CD4-positive, alpha-beta memory T cell (primary cell): ENCODE results near the gene MND1. TPM values are rescaled to one million over a fixed set of nuclear protein-coding genes. Genes with fewer than 3 reads are reported as not detected.

Experiments used
- CTCF ChIA-PET: fragments of 350-600 bp; sonication (Branson Sonifier 250); formaldehyde crosslinking; loops from one replicate; lab custom pipeline; 2021; ENCODE audit warnings: inconsistent platforms; ENCODE audit not compliant: partially characterized antibody; lab: Charles Lee
- POLR2A ChIA-PET: fragments of 350-600 bp; sonication (Branson Sonifier 250); formaldehyde crosslinking; loops from one replicate; lab custom pipeline; 2021; ENCODE audit not compliant: partially characterized antibody; lab: Charles Lee
- DNase-seq, 5 donors: peaks; one replicate each; pipeline versions ENCODE4 v3.0.0 to v3.0.0-alpha.2; 2020 to 2022; ENCODE audit warnings: mixed read lengths in 1 of 5
- H3K27ac ChIP-seq: one replicate; pipeline ENCODE4 v1.7.0; 2013; ENCODE audit warnings: low read depth, low read length
- H3K27me3 ChIP-seq: 2 replicates; pipeline ENCODE4 v1.7.0; 2013; ENCODE audit warnings: mild to moderate bottlenecking, low read length, moderate library complexity; ENCODE audit not compliant: insufficient read depth
- H3K36me3 ChIP-seq: 2 replicates; pipeline ENCODE4 v1.7.0; 2013; ENCODE audit warnings: mild to moderate bottlenecking, low read length, moderate library complexity; ENCODE audit not compliant: insufficient read depth
- H3K4me1 ChIP-seq: 2 replicates; pipeline ENCODE4 v1.7.0; 2013; ENCODE audit warnings: mild to moderate bottlenecking, low read length, moderate library complexity; ENCODE audit not compliant: insufficient read depth
- H3K4me3 ChIP-seq, 2 donors: one replicate each; pipeline ENCODE4 v1.7.0; 2013; ENCODE audit warnings: low read length in 2 of 2, mild to moderate bottlenecking in 1 of 2
- H3K9me3 ChIP-seq, 2 donors: one replicate each; pipeline ENCODE4 v1.7.0; 2013; ENCODE audit warnings: low read length in 2 of 2, control low read depth in 1 of 2; ENCODE audit not compliant: control insufficient read depth in 1 of 2
- H3K27ac Mint-ChIP-seq, 7 donors: one replicate each; pipeline ENCODE4 v1.8.0; 2020 to 2021; ENCODE audit warnings: mixed read lengths in 7 of 7, mild to moderate bottlenecking in 6 of 7, inconsistent platforms in 3 of 7, moderate library complexity in 3 of 7
- H3K27me3 Mint-ChIP-seq, 2 donors: one replicate each; pipeline ENCODE4 v1.8.0; 2020 to 2021; ENCODE audit warnings: mixed read lengths in 2 of 2
- H3K36me3 Mint-ChIP-seq, 2 donors: one replicate each; pipeline ENCODE4 v1.8.0; 2020 to 2021; ENCODE audit warnings: mixed read lengths in 2 of 2, inconsistent platforms in 1 of 2, mild to moderate bottlenecking in 1 of 2
- H3K4me1 Mint-ChIP-seq, 4 donors: one replicate each; pipeline ENCODE4 v1.8.0; 2020 to 2021; ENCODE audit warnings: mixed read lengths in 4 of 4, mild to moderate bottlenecking in 1 of 4
- H3K4me3 Mint-ChIP-seq, 8 donors: one replicate each; pipeline ENCODE4 v1.8.0; 2020 to 2021; ENCODE audit warnings: mixed read lengths in 8 of 8, mild to moderate bottlenecking in 7 of 8, moderate library complexity in 6 of 8, inconsistent platforms in 3 of 8
- H3K9me3 Mint-ChIP-seq, 8 donors: one replicate each; pipeline ENCODE4 v1.8.0; 2020 to 2021; ENCODE audit warnings: mixed read lengths in 8 of 8, mild to moderate bottlenecking in 5 of 8, inconsistent platforms in 3 of 8, moderate library complexity in 1 of 8
- intact Hi-C: fragments of 100-400 bp; cut with micrococcal nuclease; formaldehyde crosslinking; loops from one replicate; pipeline ENCODE4 v1.15.1; 2023
- polyA plus RNA-seq, 2 donors: library from polyadenylated mRNA; unstranded; fragments of 300-500 nt; fragmentation: Illumina TruSeq; gene quantifications; one replicate each; pipeline ENCODE4 v1.2.3, GENCODE V29; 2021
- total RNA-seq, 2 experiments: library from RNA; stranded (reverse); gene quantifications; one replicate each; pipeline ENCODE4 v1.2.3, GENCODE V29; 2021

MND1 gene
- total and polyA plus RNA-seq, 4 experiments from 2014 or later, result 0.34 TPM; not detected in 3

DNA sequence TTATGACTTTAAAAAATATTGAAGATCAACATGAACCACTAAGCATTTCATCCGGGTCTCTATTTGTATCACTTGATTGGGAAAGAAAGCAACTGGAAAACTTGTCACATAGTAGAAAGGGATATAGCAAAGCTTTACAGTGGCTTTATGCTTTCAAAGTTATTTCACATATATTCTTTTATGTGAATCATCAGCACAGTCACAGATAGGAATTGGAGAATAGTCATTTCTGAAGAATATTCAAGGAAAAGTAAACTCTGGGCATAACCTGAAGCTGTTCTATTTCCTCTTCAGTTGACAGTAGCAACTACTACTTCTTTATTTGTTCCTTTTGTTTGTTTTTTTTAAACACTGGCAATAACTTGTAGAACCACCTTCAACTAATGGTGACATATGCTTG is 50.5 kb downstream of the MND1 start:
- no peak for DNase-seq
- ChIA-PET POLR2A (no interaction called here), CTCF (no interaction called here)
- intact Hi-C loops, result no loop called here
- no peaks in the 10 kb centered on the region for H3K36me3 ChIP-seq
- Mint-ChIP-seq H3K4me1 (peaks cover 0 to 12% (median 8%) of the 10 kb centered on the region in 4 donors), H3K4me3 (no peak overlapping the region), H3K9me3 (no peaks in the 10 kb centered on the region), H3K27me3 (no peaks in the 10 kb centered on the region), H3K36me3 (no peaks in the 10 kb centered on the region), H3K27ac (no peak overlapping the region)
- H3K4me1 ChIP-seq, result peaks cover 4% of the 10 kb centered on the region
- no peaks in the 10 kb centered on the region for H3K9me3 ChIP-seq
- no peak overlapping the region for H3K4me3 ChIP-seq
- no peak overlapping the region for H3K27ac ChIP-seq
- no peaks in the 10 kb centered on the region for H3K27me3 ChIP-seq

DNA sequence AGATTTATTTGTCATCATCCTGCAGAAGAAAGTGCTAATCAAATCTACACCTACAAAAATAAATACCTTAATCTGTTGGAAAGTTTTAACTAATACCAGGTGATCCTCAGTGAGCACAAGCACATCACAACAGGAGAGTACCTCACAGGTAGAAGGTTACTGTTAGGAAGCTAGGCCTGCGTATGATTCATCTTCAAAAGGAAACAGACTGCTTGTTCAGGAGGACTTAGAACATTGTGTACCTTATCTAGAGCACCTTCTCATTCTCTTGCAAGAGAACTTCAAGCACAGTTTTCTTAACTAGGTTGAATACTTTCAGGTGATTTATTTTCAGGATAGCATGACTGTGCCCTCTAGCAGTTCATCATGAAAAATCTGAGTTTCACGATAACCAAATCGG is 54.2 kb downstream of the MND1 start:
- Histone ChIP-seq H3K4me3 (no peak overlapping the region), H3K27me3 (no peaks in the 10 kb centered on the region), H3K27ac (no peak overlapping the region), H3K4me1 (peaks cover 4% of the 10 kb centered on the region), H3K36me3 (no peaks in the 10 kb centered on the region), H3K9me3 (no peaks in the 10 kb centered on the region)
- ChIA-PET CTCF (interaction anchor here (1.2 kb wide), 1 partner anchor 53 kb away, joined by 6 read pairs; no protein-coding TSS in a partner anchor), POLR2A (no interaction called here)
- peaks cover 0 to 12% (median 8%) of the 10 kb centered on the region in 4 donors for H3K4me1 Mint-ChIP-seq
- DNase-seq, result peak in 2 of 5 donors; percentile 7 to 10
- no peaks in the 10 kb centered on the region for H3K27me3 Mint-ChIP-seq
- H3K9me3 Mint-ChIP-seq, result no peaks in the 10 kb centered on the region
- no peaks in the 10 kb centered on the region for H3K36me3 Mint-ChIP-seq
- no peak overlapping the region for H3K4me3 Mint-ChIP-seq
- peak overlapping the region in 3 of 7 donors; percentile 1 to 25 (median 18) for H3K27ac Mint-ChIP-seq
- intact Hi-C loops, result no loop called here

DNA sequence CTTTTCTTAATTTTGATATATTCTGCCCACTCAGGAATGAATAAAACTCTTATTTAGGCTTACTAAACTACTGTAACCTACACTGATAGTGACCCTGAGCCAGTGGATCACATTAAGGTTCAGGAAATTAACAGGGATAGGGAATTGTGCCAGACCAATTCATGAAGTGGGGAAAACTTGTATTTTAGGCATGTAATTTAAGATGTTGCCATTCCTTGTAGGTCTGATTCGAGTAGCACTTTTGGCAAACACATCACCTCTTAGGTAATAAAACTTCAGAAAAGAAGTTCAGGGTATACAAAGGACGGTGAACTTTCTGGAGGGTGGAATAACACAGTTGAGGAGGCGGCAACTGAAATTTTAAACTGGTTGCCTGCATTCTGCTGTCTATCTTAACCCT is 54.9 kb downstream of the MND1 start:
- H3K27ac Mint-ChIP-seq, result peak overlapping the region in 1 of 7 donors; percentile 1

DNA sequence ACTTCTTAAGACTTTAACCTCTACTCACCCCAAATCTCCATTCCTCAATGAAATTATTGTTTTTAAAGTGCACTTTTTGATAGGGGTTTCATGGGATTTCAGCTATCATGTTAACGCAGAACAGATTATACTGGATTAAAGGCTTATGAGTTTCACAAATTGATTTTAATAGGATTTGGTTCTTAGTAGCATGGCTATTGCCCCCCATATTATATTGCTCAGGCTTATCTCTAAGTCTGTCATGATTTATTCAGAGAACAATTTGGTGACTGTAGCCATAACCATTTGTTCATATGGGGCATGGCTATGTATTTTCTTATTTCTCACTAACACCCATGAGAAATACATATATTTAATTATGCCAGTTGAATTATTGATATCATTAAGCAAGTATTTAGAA is 57.0 kb downstream of the MND1 start:
- intact Hi-C loops, result no loop called here
- Histone ChIP-seq H3K9me3 (no peaks in the 10 kb centered on the region), H3K4me3 (no peak overlapping the region), H3K27ac (no peak overlapping the region), H3K27me3 (no peaks in the 10 kb centered on the region), H3K36me3 (no peaks in the 10 kb centered on the region), H3K4me1 (peaks cover 4% of the 10 kb centered on the region)
- Mint-ChIP-seq H3K9me3 (no peaks in the 10 kb centered on the region), H3K4me3 (no peak overlapping the region), H3K27me3 (no peaks in the 10 kb centered on the region), H3K4me1 (peaks cover 0 to 12% (median 8%) of the 10 kb centered on the region in 4 donors), H3K36me3 (no peaks in the 10 kb centered on the region), H3K27ac (peak overlapping the region in 1 of 7 donors; percentile 42)
- CTCF ChIA-PET, result no interaction called here
- DNase-seq, result no peak
- POLR2A ChIA-PET, result no interaction called here

More for the DNA sequence above, 54.9 kb downstream of the MND1 start:
- Histone ChIP-seq H3K9me3 (no peaks in the 10 kb centered on the region), H3K36me3 (no peaks in the 10 kb centered on the region), H3K27me3 (no peaks in the 10 kb centered on the region), H3K4me1 (peaks cover 4% of the 10 kb centered on the region), H3K27ac (no peak overlapping the region), H3K4me3 (no peak overlapping the region)
- DNase-seq, result no peak
- H3K9me3 Mint-ChIP-seq, result no peaks in the 10 kb centered on the region
- no peaks in the 10 kb centered on the region for H3K36me3 Mint-ChIP-seq
- ChIA-PET POLR2A (no interaction called here), CTCF (interaction anchor here (1.2 kb wide), 1 partner anchor 54 kb away, joined by 6 read pairs; no protein-coding TSS in a partner anchor)
- no peaks in the 10 kb centered on the region for H3K27me3 Mint-ChIP-seq
- intact Hi-C loops, result no loop called here
- H3K4me3 Mint-ChIP-seq, result no peak overlapping the region
- H3K4me1 Mint-ChIP-seq, result peaks cover 0 to 12% (median 8%) of the 10 kb centered on the region in 4 donors

DNA sequence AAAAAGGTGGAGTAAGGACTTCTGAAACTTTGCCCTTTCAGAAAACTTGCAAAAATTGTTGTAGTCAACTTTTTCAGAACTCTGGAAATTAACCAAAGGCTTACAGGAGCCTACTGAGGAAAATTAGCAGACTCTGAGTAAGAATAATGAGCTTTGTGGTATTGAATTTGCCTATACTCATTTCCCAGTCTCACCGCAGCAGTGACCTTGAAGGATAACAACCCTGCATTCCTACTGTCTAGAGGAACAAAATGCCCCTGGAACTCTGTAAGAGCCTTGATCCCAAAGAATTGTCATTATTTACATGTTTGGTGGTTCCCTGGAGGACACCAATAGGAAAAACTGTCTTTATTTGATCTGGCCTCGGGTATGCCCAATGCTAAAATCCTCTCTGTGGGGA is 57.9 kb downstream of the MND1 start:
- H3K9me3 Mint-ChIP-seq, result no peaks in the 10 kb centered on the region

DNA sequence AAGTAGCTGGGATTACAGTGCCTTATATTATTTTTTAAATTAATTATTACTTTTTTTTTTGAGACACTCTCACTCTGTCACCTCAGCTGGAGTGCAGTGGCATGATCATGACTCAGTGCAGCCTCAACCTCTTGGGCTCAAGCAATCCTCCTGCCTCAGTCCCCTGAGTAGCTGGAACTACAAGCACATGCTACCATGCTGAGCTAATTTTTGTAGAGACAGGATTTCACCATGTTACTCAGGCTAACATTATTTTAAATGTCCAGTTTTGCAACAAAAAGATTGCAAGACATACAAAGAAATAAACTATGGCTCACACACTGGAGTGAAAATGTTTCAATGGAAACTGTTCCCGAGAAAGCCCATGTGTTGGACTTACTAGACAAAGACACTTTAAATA is 59.2 kb downstream of the MND1 start:
- no peaks in the 10 kb centered on the region for H3K27me3 Mint-ChIP-seq
- no peak overlapping the region for H3K4me3 Mint-ChIP-seq
- Histone ChIP-seq H3K36me3 (no peaks in the 10 kb centered on the region), H3K4me1 (peaks cover 4% of the 10 kb centered on the region), H3K4me3 (no peak overlapping the region), H3K9me3 (no peaks in the 10 kb centered on the region), H3K27me3 (no peaks in the 10 kb centered on the region), H3K27ac (no peak overlapping the region)
- intact Hi-C loops, result no loop called here
- no peaks in the 10 kb centered on the region for H3K9me3 Mint-ChIP-seq
- no peaks in the 10 kb centered on the region for H3K36me3 Mint-ChIP-seq
- peaks cover 0 to 6% (median 4%) of the 10 kb centered on the region in 4 donors for H3K4me1 Mint-ChIP-seq
- DNase-seq, result no peak
- CTCF ChIA-PET, result interaction anchor here (0.9 kb wide), 1 partner anchor 29 kb away, joined by 3 read pairs; no protein-coding TSS in a partner anchor
- POLR2A ChIA-PET, result no interaction called here
- no peak overlapping the region for H3K27ac Mint-ChIP-seq

More for the DNA sequence above, 57.9 kb downstream of the MND1 start:
- CTCF ChIA-PET, result no interaction called here
- no peaks in the 10 kb centered on the region for H3K9me3 ChIP-seq
- Mint-ChIP-seq H3K27me3 (no peaks in the 10 kb centered on the region), H3K27ac (no peak overlapping the region), H3K4me3 (no peak overlapping the region), H3K36me3 (no peaks in the 10 kb centered on the region), H3K4me1 (peaks cover 0 to 12% (median 8%) of the 10 kb centered on the region in 4 donors)
- H3K27ac ChIP-seq, result no peak overlapping the region
- no peak overlapping the region for H3K4me3 ChIP-seq
- DNase-seq, result no peak
- POLR2A ChIA-PET, result no interaction called here
- H3K36me3 ChIP-seq, result no peaks in the 10 kb centered on the region
- H3K27me3 ChIP-seq, result no peaks in the 10 kb centered on the region
- peaks cover 4% of the 10 kb centered on the region for H3K4me1 ChIP-seq
- intact Hi-C loops, result no loop called here

DNA sequence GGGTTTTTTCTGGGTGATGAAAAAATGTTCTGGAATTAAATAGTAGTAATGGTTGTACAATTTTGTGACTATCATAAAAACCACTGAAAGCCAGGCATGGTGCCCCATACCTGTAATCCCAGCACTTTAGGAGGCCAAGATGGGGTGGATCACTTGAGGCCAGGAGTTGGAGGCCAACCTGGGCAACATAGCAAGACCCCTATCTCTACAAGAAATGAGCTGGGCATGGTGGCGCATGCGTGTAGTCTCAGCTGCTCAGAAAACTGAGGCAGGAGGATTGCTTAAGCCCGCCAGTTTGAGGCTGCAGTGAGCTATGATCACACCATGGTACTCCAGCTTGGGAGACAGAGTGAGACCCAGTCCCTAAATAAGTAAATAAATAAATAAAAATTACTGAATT is 63.4 kb downstream of the MND1 start:
- no peaks in the 10 kb centered on the region for H3K36me3 ChIP-seq
- no peak overlapping the region for H3K27ac ChIP-seq
- Mint-ChIP-seq H3K4me1 (peaks cover 3 to 8% (median 5%) of the 10 kb centered on the region in 4 donors), H3K27me3 (no peaks in the 10 kb centered on the region), H3K27ac (no peak overlapping the region), H3K4me3 (no peak overlapping the region), H3K36me3 (no peaks in the 10 kb centered on the region), H3K9me3 (no peaks in the 10 kb centered on the region)
- no peaks in the 10 kb centered on the region for H3K4me1 ChIP-seq
- ChIA-PET CTCF (no interaction called here), POLR2A (no interaction called here)
- no peak for DNase-seq
- intact Hi-C loops, result no loop called here
- no peaks in the 10 kb centered on the region for H3K9me3 ChIP-seq
- H3K4me3 ChIP-seq, result no peak overlapping the region
- H3K27me3 ChIP-seq, result no peaks in the 10 kb centered on the region
